Esophagus muscularis mucosa (tissue), 4 donors: ENCODE measurements around the gene GPR137B.

Source experiments
- CTCF ChIP-seq, 3 experiments: fragments of 200-600 bp in 2 of 3; fragments of 450-650 bp in 1 of 3; sonication (generic) in 2 of 3; IDR thresholded peaks; one replicate each; pipeline ENCODE4 v1.5.1; 2017 to 2019; ENCODE audit warnings: antibody characterized with exemption in 3 of 3, mild to moderate bottlenecking in 2 of 3, moderate library complexity in 1 of 3
- EP300 ChIP-seq: sonication (generic); formaldehyde crosslinking; IDR thresholded peaks from one replicate; pipeline ENCODE4 v1.6.1; 2017; ENCODE audit warnings: antibody characterized with exemption
- POLR2AphosphoS5 ChIP-seq, 2 donors: sonication (generic); formaldehyde crosslinking; IDR thresholded peaks; one replicate each; pipeline ENCODE4 v1.6.1; 2017; ENCODE audit warnings: antibody characterized with exemption in 2 of 2

- TF ChIP-seq EP300 (no peak), POLR2AphosphoS5 (IDR thresholded peaks at IDR 0.05) (no peak), CTCF (IDR thresholded peaks at IDR 0.05) (no peak)
Observed at GRCh38 chr1:236257216-236257615, 114.9 kb downstream of the GPR137B start.
